ENCODE results near the gene GJD2.

- TF ChIP-seq, protein P1, sequence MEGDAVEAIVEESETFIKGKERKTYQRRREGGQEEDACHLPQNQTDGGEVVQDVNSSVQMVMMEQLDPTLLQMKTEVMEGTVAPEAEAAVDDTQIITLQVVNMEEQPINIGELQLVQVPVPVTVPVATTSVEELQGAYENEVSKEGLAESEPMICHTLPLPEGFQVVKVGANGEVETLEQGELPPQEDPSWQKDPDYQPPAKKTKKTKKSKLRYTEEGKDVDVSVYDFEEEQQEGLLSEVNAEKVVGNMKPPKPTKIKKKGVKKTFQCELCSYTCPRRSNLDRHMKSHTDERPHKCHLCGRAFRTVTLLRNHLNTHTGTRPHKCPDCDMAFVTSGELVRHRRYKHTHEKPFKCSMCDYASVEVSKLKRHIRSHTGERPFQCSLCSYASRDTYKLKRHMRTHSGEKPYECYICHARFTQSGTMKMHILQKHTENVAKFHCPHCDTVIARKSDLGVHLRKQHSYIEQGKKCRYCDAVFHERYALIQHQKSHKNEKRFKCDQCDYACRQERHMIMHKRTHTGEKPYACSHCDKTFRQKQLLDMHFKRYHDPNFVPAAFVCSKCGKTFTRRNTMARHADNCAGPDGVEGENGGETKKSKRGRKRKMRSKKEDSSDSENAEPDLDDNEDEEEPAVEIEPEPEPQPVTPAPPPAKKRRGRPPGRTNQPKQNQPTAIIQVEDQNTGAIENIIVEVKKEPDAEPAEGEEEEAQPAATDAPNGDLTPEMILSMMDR (IDR thresholded peaks at IDR 0.05): no peak
- no peak for TF ChIP-seq POLR2AphosphoS5 (IDR thresholded peaks at IDR 0.05)
Measured at GRCh38 chr15:34714476-34715121, 40.2 kb downstream of the GJD2 start.

All from upper lobe of left lung (tissue), 4 donors.